Activated CD8-positive, alpha-beta memory T cell treated with anti-CD3 and anti-CD28 coated beads, Interleukin-2, amount 50 U/mL, for 48 hours (primary cell): ENCODE data around the gene ZNF622.
"Not testable (repeated sequence)": the region's sequence is repeated elsewhere in the genome, so short reads cannot be mapped to it uniquely, and the experiment has no call there.

ENCODE experiments used
- DNase-seq: peaks from one replicate; pipeline ENCODE4 v3.0.0-alpha.2; 2020

ZNF622 gene

DNA sequence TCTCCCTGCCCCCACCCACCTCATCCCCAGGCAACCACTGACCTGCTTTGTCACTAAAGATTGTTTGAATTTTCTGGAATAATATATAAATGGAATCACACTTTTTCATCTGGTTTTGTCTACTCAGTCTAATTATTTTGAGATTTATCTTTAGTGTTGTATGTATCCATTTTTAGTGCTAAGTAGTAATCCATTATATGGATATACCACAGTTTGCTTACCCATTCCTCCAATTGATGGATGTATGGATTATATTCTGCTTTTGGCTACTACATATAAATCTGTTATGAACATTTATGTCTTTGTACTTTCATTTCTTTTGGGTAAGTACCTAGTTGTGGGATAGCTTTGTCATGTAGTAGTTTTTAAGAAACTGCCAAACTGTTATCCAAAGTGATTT, 14.5 kb upstream of the ZNF622 start:
- DNase-seq, result no peak

- no peak for DNase-seq
These were observed 11.9 kb upstream of the ZNF622 start for GRCh38 chr5:16477541-16477940.

GRCh38 chr5:16476417-16476816, 10.8 kb upstream of the ZNF622 start:
- not testable (repeated sequence) for DNase-seq

- no peak for DNase-seq
These were observed 5.8 kb upstream of the ZNF622 start for GRCh38 chr5:16471387-16471786.

- no peak for DNase-seq
These were observed 2.0 kb upstream of the ZNF622 start for GRCh38 chr5:16467363-16468219.

GRCh38 chr5:16464664-16465543, 696 bp downstream of the ZNF622 start:
- DNase-seq, result no peak

DNA sequence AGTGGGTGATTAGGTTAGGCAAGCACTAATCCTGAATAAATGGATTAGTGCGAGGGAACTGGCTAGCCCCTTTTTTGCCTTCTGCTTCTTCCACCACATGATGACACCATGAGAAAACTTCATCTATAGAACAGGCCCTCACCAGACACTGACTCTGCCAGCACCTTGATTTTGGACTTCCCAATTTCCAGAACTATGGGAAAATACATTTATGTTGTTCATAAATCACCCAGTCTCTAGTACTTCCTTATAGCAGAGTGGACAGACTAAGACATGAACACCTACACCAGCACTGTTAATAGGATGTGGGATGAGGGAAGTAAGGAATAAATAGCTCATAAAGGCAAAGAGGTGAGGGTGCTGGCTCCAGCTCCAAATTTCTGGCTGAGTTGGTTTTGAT, 1.4 kb downstream of the ZNF622 start:
- no peak for DNase-seq

DNA sequence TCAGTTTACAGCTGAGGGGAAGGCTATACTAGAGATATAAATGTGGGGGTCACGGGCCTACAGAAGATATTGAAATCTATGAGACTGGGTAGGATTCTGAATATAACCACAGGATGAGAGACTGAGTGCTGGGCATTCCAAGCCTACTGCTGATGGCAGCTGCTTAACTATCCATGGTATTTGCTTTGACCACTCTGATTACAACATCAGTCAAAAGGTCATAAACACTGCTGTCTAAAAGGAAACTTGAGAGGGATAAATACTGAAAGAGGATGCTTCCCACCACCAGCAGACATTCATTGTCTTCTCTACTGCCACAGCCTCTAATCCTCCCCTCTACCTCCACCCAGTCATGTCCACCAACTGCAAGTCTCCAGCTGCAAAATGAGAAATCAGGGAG, 3.8 kb downstream of the ZNF622 start:
- no peak for DNase-seq

GRCh38 chr5:16461026-16461425, 4.6 kb downstream of the ZNF622 start:
- no peak for DNase-seq

- DNase-seq, result no peak
These were observed 6.1 kb downstream of the ZNF622 start for GRCh38 chr5:16459451-16459850.

GRCh38 chr5:16457853-16458252, 7.7 kb downstream of the ZNF622 start:
- DNase-seq, result no peak

- DNase-seq, result no peak
These were observed 8.1 kb downstream of the ZNF622 start for GRCh38 chr5:16457451-16457850.

GRCh38 chr5:16456103-16456832, 9.3 kb downstream of the ZNF622 start:
- no peak for DNase-seq

GRCh38 chr5:16455668-16456067, 9.9 kb downstream of the ZNF622 start:
- no peak for DNase-seq

DNA sequence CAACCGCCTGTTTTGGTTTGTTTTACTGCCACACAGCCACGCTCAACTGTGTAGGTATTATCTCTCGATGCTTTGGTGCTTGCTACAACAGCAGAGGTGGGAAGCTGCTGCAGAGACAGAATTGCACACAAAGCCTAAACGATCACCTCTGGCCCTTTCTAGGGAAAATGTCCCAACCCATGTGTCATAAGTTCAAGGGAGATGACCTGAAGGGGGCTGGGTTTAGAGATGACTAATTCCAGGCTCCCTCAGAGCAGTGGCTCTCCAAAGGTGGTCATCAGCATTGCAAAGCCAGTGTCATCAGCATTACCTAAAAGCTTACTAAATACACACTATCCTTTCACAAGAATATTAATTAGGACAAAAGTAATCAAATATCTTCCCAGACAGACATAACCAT, 10.9 kb downstream of the ZNF622 start:
- no peak for DNase-seq

DNA sequence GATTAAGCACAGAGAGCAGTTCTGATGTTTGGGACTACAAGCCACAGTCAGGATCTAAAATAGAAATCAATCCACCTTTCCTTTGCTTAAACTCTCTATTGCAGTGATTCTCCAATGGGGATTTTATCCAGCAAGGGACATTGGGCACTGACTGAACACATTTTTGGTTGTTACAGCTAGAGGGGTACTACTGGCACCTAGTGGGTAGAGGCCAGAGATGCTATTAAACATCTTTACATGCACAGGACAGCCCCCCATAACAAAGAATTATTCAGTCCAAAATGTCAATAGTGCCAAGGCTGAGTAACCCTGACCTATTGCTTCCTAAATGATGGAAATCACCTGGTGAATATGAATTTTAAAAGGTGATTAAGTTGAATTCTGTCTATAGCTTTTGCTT, 12.0 kb downstream of the ZNF622 start:
- DNase-seq, result no peak

DNA sequence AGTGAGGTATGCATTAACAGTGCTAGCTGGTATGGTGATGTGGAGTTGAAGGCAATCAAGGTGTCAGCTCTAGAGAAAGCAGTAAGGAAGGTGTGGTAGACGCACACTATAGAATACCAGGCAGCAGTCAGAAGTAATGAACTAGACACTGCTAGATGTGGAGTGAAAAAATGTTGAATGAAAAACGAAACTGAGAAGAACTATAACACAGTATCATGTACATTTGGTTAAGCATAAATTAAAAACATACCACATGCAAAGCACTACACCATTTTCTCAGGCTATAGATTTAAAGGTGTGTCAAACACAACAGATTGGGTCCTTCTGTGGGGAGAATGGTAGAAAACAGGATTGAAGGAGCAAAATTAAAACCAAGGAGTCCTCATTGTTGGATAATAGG, 15.4 kb downstream of the ZNF622 start:
- no peak for DNase-seq

DNA sequence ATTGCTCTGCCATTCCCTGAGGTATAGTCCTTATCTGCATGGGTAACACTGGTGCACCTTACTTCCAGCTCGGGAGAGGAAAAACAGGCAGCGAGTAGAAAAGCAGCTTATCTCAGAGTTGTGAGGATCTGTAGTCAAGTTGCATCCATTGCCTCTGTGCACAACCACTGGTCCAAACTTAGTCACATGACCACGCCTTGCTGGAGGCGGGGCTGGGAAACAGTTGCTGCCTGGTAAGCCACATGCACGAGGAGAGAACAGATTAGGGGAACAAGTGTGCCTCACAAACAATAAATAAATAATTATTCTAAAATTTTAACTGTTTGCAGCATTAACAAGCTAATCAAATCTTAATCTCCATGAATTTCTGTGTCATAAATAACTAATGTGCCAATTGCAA, 18.6 kb downstream of the ZNF622 start:
- DNase-seq, result no peak

- DNase-seq, result no peak
These were observed 27.6 kb downstream of the ZNF622 start for GRCh38 chr5:16437977-16438376.

GRCh38 chr5:16436065-16436682, 29.4 kb downstream of the ZNF622 start:
- not testable (repeated sequence) for DNase-seq

GRCh38 chr5:16431490-16431889, 34.1 kb downstream of the ZNF622 start:
- DNase-seq, result no peak

- DNase-seq, result no peak
These were observed 35.1 kb downstream of the ZNF622 start for GRCh38 chr5:16430349-16431089.
